NT2/D1 (cell line): ENCODE data around the gene CERS4.
"Not testable (repeated sequence)": the region's sequence is repeated elsewhere in the genome, so short reads cannot be mapped to it uniquely, and the experiment has no call there.

Experiments used
- SUZ12 ChIP-seq: IDR thresholded peaks from 2 replicates; pipeline ENCODE4 v1.6.1; 2011; ENCODE audit not compliant: insufficient read length, insufficient read depth; ENCODE audit errors: extremely low read depth
- YY1 ChIP-seq: IDR thresholded peaks from 2 replicates; pipeline ENCODE4 v1.6.1; 2011; ENCODE audit not compliant: insufficient read length, insufficient read depth
- ZNF274 ChIP-seq: IDR thresholded peaks from 2 replicates; pipeline ENCODE4 v1.6.1; 2011; ENCODE audit warnings: mild to moderate bottlenecking, low read depth, low read length

- TF ChIP-seq ZNF274, YY1, SUZ12: not testable (repeated sequence)
These were observed 9.0 kb downstream of the CERS4 start for GRCh38 chr19:8218127-8218526.
